BE2C (cell line): ENCODE measurements around the gene TRAM2.
A peak's percentile ranks its signal among the peaks of the same experiment; 100 is the strongest.

Source experiments
- DNase-seq: peaks from one replicate; pipeline ENCODE4 v3.0.0-alpha.2; 2020
- H3K27me3 ChIP-seq: fragments of 250-450 bp; sonication (Bioruptor Pico); 2 replicates; pipeline ENCODE4 v1.5.1; 2020; ENCODE audit warnings: mild to moderate bottlenecking
- H3K36me3 ChIP-seq: fragments of 250-450 bp; sonication (Bioruptor Pico); 2 replicates; pipeline ENCODE4 v1.5.1; 2020; ENCODE audit warnings: mild to moderate bottlenecking
- H3K4me1 ChIP-seq: fragments of 250-450 bp; sonication (Bioruptor Pico); 2 replicates; pipeline ENCODE4 v1.5.1; 2020
- H3K4me3 ChIP-seq: 2 replicates; pipeline ENCODE4 v1.5.1; 2011; ENCODE audit warnings: low read depth, low read length
- H3K9me3 ChIP-seq: fragments of 250-450 bp; sonication (Bioruptor Pico); 2 replicates; pipeline ENCODE4 v1.5.1; 2020
- TF ChIP-seq, protein P1 (sequence below): IDR thresholded peaks from 2 replicates; pipeline ENCODE4 v1.5.1; 2012; ENCODE audit warnings: mild to moderate bottlenecking, low read depth, low read length

TRAM2 gene

DNA sequence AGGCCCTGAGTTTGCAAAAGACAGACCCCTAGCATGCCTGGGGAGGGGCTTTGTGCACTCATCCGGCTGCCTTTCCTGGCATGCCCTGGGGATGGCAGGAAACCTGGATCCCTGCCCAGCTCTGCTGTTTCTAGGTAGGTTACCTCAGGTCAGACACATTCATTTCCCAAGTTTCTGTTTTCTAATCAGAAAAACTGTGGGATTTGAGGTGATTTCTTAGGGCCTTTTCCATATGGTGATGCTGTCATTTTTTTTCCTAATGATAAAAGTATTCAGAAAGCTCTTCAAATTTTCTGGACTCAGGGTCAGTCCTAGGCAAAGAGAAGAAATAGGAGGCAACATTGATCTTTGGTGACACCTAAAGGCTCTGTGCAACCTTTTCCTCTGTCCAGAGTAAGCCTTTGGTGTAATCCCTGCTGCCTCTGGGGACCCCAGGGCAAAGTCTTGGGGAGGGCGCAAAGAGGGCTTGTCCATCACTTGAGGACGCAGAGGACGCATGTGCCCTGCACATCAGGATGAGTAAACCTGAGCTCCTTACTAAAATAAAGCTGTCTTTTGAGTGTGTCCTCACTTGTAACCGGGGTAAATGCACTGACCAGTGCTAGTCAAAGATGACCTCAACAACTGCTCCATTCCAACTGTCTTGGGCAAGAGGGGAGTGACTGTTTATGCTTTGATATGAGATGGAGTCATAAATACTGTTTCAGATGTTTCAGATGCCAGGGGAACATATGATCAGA, 13.5 kb upstream of the TRAM2 start:
- H3K4me1 ChIP-seq, result peaks cover 53% of the 10 kb centered on the region
- TF ChIP-seq, protein P1, sequence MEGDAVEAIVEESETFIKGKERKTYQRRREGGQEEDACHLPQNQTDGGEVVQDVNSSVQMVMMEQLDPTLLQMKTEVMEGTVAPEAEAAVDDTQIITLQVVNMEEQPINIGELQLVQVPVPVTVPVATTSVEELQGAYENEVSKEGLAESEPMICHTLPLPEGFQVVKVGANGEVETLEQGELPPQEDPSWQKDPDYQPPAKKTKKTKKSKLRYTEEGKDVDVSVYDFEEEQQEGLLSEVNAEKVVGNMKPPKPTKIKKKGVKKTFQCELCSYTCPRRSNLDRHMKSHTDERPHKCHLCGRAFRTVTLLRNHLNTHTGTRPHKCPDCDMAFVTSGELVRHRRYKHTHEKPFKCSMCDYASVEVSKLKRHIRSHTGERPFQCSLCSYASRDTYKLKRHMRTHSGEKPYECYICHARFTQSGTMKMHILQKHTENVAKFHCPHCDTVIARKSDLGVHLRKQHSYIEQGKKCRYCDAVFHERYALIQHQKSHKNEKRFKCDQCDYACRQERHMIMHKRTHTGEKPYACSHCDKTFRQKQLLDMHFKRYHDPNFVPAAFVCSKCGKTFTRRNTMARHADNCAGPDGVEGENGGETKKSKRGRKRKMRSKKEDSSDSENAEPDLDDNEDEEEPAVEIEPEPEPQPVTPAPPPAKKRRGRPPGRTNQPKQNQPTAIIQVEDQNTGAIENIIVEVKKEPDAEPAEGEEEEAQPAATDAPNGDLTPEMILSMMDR, result peak; percentile 37
- H3K27me3 ChIP-seq, result no peaks in the 10 kb centered on the region
- no peaks in the 10 kb centered on the region for H3K9me3 ChIP-seq
- peak; percentile 82 for DNase-seq
- no peaks in the 10 kb centered on the region for H3K36me3 ChIP-seq
- no peak overlapping the region for H3K4me3 ChIP-seq

- TF ChIP-seq, protein P1, result no peak
- no peak for DNase-seq
- Histone ChIP-seq H3K4me3 (no peak overlapping the region), H3K4me1 (peaks cover 44% of the 10 kb centered on the region), H3K36me3 (no peaks in the 10 kb centered on the region), H3K9me3 (no peaks in the 10 kb centered on the region), H3K27me3 (no peaks in the 10 kb centered on the region)
These were observed 11.8 kb upstream of the TRAM2 start for GRCh38 chr6:52588710-52589091.

- TF ChIP-seq, protein P1, result no peak
- Histone ChIP-seq H3K4me3 (no peak overlapping the region), H3K9me3 (no peaks in the 10 kb centered on the region), H3K27me3 (no peaks in the 10 kb centered on the region), H3K36me3 (no peaks in the 10 kb centered on the region), H3K4me1 (peaks cover 44% of the 10 kb centered on the region)
- DNase-seq, result no peak
These were observed 11.3 kb upstream of the TRAM2 start for GRCh38 chr6:52588087-52588709.

GRCh38 chr6:52587001-52587400, 10.1 kb upstream of the TRAM2 start:
- H3K36me3 ChIP-seq, result no peaks in the 10 kb centered on the region
- no peak for DNase-seq
- H3K27me3 ChIP-seq, result no peaks in the 10 kb centered on the region
- H3K4me3 ChIP-seq, result no peak overlapping the region
- H3K4me1 ChIP-seq, result peaks cover 43% of the 10 kb centered on the region
- no peaks in the 10 kb centered on the region for H3K9me3 ChIP-seq
- TF ChIP-seq, protein P1, result peak; percentile 7; the same call in 1 of the 2 replicates

DNA sequence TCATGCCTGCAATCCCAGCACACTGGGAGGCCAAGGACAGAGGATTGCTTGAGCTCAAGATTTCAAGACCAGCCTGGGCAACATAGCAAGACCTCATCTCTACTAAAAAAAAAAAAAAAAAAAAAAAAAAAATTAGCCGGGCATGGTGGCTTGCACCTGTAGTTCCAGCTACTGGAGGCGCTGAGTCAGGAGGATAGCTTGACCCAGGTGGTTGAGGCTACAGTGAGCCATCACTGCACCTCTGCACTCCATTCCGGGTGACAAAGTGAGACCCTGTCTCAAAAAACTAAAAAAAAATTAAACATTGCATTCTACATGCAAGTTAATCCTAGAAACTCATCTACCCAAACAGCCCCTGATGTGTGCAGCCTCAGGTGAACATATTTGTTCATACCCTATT, 7.3 kb upstream of the TRAM2 start:
- TF ChIP-seq, protein P1, result no peak
- no peak overlapping the region for H3K4me3 ChIP-seq
- peaks cover 25% of the 10 kb centered on the region for H3K4me1 ChIP-seq
- no peaks in the 10 kb centered on the region for H3K36me3 ChIP-seq
- H3K9me3 ChIP-seq, result no peaks in the 10 kb centered on the region
- H3K27me3 ChIP-seq, result no peaks in the 10 kb centered on the region
- DNase-seq, result no peak

GRCh38 chr6:52582996-52583395, 6.1 kb upstream of the TRAM2 start:
- no peak for DNase-seq

More at GRCh38 chr6:52582996-52583395, 6.1 kb upstream of the TRAM2 start:
- TF ChIP-seq, protein P1, result no peak
- Histone ChIP-seq H3K4me1 (peaks cover 13% of the 10 kb centered on the region), H3K36me3 (no peaks in the 10 kb centered on the region), H3K4me3 (no peak overlapping the region), H3K9me3 (no peaks in the 10 kb centered on the region), H3K27me3 (no peaks in the 10 kb centered on the region)
